NCI-H2227 (cell line): ENCODE results near the gene KRTAP3-3.

Experiments used
- DNase-seq: peaks from one replicate; lab custom pipeline; 2025; ENCODE audit not compliant: unreplicated experiment; lab: John Stamatoyannopoulos, UW

KRTAP3-3 gene

DNA sequence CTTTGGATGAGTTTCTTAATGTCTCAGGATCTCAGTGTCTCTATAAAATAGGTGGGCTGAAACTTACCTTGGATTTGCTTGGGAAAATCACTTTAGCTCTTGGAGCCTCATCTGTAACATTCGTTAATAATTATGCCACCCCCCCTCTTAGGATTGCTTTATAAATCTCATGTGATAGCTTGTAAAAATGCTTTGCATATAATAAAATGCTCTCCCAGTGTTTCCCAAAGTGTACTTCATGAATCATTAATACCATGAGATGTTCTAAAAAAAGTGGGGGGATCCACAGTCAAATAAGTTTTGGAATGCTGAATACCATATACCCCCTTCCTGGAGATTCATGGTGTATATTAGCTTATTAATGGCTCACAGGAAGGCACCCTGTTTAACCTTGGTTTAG lies 32.4 kb downstream of the KRTAP3-3 start:
- no peak for DNase-seq

DNA sequence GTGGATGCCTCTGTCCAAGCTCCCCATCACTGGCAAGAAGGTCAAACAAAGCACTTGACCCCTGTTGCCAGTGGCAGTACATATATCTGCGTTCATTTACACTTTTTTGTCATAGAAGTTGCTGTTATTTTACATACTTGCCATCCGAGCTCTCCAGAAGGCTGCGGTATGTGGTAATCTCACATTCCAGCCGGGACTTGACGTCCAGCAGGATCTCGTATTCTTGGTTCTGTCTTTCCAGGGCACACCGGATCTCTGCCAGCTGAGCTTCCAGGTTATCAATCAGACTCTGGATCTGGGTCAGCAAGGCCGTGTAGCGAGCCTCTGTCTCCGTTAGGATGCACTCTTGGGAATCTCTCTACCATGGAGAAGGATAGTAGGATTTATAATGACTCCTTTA lies 33.8 kb downstream of the KRTAP3-3 start:
- DNase-seq = no peak

DNA sequence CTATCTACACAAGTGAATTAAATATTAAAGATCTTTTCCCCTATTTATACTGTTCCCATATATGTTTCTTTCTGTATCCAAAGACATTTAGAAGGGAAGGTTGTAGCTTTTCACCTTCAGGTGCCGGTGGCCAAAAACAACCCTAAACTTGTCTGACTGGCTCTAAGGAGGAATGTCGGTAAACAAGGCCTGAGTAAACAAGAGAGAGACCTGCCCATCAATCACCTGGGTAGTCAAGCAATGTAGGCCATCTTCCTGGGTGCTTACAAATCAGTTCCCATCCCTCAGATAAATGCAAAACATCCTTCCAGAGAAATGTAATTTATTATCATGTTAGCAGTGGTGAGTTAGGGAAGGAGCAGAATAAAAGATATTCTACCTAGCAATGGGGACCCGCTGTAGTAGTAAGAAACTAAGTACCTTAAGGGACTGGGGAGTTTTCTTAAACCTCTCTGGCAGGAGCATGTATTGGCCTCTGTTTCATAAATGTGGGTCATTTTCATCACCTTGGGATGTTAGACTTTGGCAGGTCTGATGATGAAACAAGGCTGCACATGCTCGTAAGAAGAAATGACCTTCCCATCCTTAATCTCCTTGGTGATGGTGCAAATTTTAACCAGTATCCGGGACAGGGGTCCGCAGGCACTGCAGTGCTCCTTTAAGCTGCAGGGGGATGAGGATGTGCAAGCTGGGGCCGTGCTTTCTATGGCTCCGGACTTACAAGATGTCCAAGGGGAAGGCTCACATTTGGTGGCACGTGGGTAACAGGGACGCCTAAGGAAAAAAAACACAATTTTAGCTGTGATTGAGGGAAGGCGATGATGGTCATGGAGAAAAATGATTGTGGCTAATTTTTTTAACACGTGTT lies 35.6 kb downstream of the KRTAP3-3 start:
- DNase-seq = no peak

DNA sequence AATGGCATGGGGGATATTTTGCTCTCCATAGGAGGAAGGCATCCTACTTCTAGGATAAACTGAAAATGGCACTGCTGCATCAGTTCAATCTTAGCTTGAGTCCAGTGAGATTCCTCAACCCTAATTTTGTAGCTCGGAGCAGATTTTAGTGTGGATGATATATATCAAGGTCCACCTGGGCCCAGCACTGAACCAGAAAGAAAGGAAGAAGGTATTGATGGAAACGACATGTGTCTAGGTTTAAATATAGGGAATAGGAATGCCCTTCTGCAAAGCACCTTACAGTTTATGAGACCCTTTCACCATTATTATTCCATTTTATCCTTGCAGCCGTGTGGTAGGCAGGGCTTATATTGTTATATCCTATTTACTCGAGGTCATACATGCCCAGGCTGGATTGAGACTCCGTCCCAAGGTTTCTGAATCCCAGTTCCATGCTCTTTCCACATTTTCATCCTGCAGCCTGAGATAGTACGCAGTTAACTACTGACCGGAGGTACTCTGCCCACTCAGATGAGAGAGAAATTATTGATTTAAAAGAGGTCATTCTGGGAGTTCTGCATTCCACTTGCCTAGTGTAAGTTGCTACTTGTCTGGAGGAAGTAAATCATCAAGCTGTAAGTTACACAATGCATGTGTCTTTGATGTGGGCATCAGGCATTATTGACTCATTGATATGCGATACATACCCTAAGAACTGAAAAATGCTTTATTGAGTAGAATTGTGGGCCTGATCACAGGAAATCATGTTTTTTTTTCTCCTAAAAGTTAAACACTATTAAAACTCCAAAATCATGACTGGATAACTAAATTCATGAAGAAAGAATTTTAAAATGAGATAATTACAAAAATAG lies 37.3 kb downstream of the KRTAP3-3 start:
- no peak for DNase-seq

DNA sequence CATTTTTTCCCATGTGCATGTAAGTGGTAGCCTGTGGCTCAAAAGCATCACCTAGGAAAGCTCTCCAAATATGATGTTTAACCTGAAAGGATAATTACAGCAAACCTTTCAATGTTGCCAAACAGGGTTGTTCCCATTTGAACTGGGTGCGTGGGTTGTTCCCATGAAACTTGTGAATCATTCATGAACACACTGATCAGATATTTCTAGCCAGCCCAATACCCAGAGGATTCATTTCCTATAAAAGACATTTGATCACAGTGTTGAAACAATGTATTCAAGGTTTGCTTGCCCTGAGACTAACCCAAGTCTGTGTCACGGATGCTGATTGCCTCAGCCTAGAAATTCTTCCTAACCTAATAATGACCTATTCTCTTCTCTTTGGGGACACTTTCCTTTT lies 40.1 kb downstream of the KRTAP3-3 start:
- no peak for DNase-seq

DNA sequence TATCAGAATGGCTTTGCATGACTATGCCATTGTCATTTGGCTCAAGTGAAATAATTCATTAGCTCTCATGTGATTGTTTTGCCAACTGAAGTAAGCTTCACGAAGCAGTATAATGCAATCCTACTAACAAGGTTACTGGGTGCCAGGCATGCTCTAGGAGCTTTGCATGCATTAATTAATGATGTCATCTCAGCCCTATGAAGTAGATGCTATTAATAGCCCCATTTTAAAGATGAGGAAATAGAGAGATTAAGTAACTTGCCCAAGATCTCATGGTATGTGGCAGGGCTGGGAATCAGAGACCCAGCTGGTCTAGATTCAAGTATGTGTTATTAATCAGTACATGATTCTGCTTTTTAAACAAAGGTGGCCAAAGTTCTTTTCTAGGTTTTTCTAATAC lies 41.3 kb downstream of the KRTAP3-3 start:
- DNase-seq = no peak

DNA sequence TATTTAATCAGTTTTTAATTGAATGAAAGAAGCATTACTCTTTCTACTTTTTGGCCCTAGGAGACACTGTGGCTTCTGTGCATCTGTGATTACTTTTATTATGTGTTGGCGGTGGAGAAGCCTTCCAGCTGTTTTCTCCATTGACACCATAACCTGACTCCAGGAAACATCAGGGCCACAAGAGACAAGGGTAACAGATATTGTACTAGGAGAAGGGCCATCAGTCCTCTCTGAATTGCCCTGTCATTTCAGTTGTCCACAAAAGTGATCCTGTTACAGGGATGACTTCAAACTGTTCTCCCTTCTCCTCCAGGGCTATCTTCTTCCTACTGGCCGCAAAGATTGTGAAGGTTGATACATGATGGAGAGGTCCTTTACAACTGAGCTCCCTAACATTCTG lies 41.8 kb downstream of the KRTAP3-3 start:
- no peak for DNase-seq

DNA sequence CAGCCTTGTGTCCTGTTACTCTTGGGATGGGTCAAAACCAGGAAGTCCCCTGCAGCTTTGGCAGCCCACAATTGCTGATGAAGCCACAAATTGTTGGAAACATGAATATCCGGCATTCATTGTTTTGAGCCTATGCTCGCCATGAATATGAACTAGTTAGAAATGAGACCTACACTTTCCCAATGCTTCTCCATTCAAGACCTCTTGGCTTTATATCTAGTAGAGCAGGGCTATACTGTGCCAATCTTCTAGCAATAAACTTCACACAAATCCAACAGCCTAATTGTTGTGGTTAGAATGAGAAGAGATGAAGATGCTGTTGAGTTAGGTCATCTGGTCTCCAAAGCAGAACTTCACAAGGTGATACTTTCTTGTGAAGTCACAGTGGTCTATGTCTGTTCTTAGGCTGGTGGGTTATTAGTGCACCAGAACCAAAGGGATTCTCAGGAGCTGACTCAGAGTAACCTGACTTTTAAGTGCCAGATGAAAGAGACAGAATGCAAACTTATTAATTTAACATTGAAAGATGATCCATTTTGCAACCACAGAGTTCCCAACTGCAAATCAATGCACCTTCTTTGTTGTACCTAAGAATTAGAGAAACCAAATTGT lies 42.8 kb downstream of the KRTAP3-3 start:
- DNase-seq = no peak

DNA sequence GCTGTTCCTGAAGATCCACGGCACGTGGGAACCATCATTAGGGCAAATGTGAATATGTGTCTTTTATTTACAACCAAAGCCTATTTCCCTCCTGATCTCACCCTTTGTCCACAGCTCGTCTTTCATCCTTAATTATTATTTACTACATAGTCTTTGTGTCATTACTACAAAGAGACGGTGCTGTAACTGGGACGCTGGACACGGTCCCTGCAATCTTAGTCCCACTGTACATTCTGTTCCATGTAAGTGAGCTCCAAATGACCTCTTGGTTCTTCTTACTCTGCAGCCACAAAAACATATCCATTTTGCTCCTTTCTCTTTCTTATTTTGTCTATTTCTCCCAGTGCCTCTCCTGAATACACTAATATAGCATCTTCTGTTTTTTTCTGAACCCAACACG lies 43.8 kb downstream of the KRTAP3-3 start:
- DNase-seq = peak; percentile 24

DNA sequence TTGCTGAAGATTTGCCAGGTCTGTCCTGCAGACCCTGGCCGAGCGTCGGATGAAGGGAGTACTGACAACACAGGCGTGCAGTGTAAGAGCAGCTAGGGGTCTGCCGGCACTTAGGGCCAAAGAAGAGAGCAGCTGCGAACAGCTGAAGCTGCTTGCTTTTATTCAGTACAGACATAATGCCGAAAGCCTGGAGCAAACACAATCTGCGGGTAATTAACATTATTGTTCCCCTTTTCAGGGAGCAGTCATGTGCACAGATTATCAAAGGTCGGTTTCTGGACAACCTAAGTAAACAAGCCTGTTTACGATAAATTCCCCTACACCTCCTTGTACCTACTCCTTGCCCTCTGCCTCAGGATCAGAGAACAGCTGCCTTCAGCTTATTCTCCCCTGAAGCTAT lies 44.5 kb downstream of the KRTAP3-3 start:
- peak; percentile 56 for DNase-seq

DNA sequence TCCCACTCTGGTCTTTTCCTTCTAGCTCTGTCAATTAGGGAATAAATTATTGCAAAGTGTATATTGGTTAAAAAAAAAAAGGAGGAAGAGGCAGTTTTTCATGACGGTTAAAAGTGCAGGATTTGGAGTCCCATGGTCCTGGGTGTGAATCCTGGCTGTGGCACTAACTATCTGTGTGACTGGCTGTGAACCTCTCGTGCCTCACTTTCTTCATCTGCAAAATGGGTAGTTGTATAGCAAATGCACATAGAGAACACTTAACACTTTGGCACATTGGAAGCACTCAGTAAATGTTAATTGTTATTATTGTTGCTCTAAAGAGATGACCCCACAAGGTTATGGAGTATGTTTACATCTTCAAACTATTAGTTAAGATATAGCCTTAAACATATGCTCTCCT lies 46.0 kb downstream of the KRTAP3-3 start:
- no peak for DNase-seq

DNA sequence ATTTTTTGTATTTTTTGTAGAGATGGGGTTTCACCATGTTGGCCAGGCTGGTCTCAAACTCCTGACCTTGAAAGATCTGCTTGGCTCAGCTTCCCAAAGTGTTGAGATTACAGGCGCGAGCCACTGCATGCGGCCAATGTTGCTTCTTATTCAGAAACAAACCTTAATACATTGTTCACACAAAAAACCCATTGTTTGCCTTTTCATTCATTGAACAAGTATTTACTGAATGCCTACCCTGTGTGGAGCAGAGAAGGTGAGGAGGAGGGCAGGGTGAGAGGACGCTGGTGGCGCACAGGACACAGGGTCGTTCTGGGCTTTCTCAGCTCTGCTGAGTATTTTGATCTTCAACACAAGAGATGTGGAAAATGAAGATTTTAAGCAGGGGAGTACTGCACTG lies 48.5 kb downstream of the KRTAP3-3 start:
- DNase-seq = no peak

DNA sequence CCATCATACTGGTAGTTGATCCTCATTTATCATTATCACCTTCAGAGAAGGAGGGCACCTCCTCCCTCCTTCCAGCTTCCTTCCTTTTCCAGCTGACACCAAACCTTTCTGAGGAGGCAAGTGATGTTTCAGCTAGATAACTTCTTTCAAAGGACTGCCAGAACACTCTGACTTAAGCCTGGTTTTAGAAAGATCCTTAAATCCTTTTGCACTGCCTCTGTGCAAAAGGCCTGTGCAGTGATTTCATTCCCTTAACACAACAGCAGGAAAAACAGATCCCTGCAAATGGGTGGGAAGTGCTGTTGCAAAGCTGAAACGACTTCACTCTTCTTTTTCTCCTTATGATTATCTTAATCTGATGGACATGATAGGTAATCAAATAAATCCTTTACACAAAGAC lies 49.4 kb downstream of the KRTAP3-3 start:
- DNase-seq = no peak
